H1 (cell line): ENCODE measurements around the gene GAN. TPM values are rescaled to one million over a fixed set of nuclear protein-coding genes. Genes with fewer than 3 reads are reported as not detected.

Experiments
- CTCF ChIA-PET: fragments of 300-600 bp; sonication (Branson Sonifier 250); formaldehyde crosslinking; loops from one replicate; lab custom pipeline; 2021; ENCODE audit not compliant: partially characterized antibody; lab: Charles Lee
- POLR2A ChIA-PET: fragments of 300-600 bp; sonication (Branson Sonifier 250); formaldehyde crosslinking; loops from one replicate; lab custom pipeline; 2021; ENCODE audit warnings: inconsistent platforms; ENCODE audit not compliant: partially characterized antibody; lab: Charles Lee
- DNase-seq, 2 experiments: peaks; one replicate each; pipeline versions ENCODE4 v3.0.0 to v3.0.0-alpha.2; 2010 to 2022; ENCODE audit warnings: low spot score in 2 of 2, low read depth in 1 of 2, mixed read lengths in 1 of 2
- FAIRE-seq: peaks from 2 replicates; lab custom pipeline; 2011; peaks lifted over from hg19 to GRCh38; lab: Jason Lieb, UNC
- H2AFZ ChIP-seq: 2 replicates; pipeline ENCODE4 v1.8.1; 2012; ENCODE audit warnings: low read length, inconsistent platforms
- H2AK5ac ChIP-seq: 2 replicates; pipeline ENCODE4 v1.6.1; 2013; ENCODE audit warnings: low read depth, low read length
- H2BK120ac ChIP-seq: replicated peaks from 2 replicates; pipeline ENCODE3; 2013; ENCODE audit warnings: low read depth, low read length, inconsistent platforms
- H2BK12ac ChIP-seq: 2 replicates; pipeline ENCODE4 v1.6.1; 2013; ENCODE audit warnings: low read depth, low read length
- H2BK15ac ChIP-seq: 2 replicates; pipeline ENCODE4 v1.6.1; 2013; ENCODE audit warnings: low read length
- H2BK20ac ChIP-seq: 2 replicates; pipeline ENCODE4 v1.6.1; 2013; ENCODE audit warnings: low read length
- H2BK5ac ChIP-seq: 2 replicates; pipeline ENCODE4 v1.6.1; 2013; ENCODE audit warnings: low read depth, low read length
- H3K14ac ChIP-seq: 2 replicates; pipeline ENCODE4 v1.6.1; 2013; ENCODE audit warnings: inconsistent platforms; ENCODE audit not compliant: insufficient read length
- H3K18ac ChIP-seq: 2 replicates; pipeline ENCODE4 v1.6.1; 2013; ENCODE audit warnings: low read length; ENCODE audit errors: extremely low read depth
- H3K23ac ChIP-seq: 2 replicates; pipeline ENCODE4 v1.6.1; 2013; ENCODE audit warnings: inconsistent platforms; ENCODE audit not compliant: insufficient read length
- H3K23me2 ChIP-seq: 2 replicates; pipeline ENCODE4 v1.6.1; 2013; ENCODE audit warnings: low read depth, low read length
- H3K27ac ChIP-seq: 2 replicates; pipeline ENCODE4 v1.6.1; 2011; ENCODE audit warnings: low read depth, low read length, inconsistent platforms
- H3K27me3 ChIP-seq, 4 experiments: replicated peaks in 1 of 4; 1 replicate in 1 of 4; 2 replicates in 3 of 4; pipeline versions ENCODE4 v1.6.1 to v1.8.1; 2011 to 2013; ENCODE audit warnings: low read length in 3 of 4, mild to moderate bottlenecking in 3 of 4, inconsistent platforms in 2 of 4, mixed read lengths in 2 of 4, moderate library complexity in 1 of 4; ENCODE audit not compliant: control insufficient read depth in 3 of 4, insufficient read depth in 3 of 4; ENCODE audit errors: extremely low read depth in 1 of 4
- H3K36me3 ChIP-seq, 4 experiments: 2 replicates each; pipeline versions ENCODE4 v1.6.1 to v1.8.1; 2011 to 2013; ENCODE audit warnings: mild to moderate bottlenecking in 4 of 4, low read length in 3 of 4, moderate library complexity in 2 of 4, control low read depth in 1 of 4, inconsistent platforms in 1 of 4; ENCODE audit not compliant: insufficient read depth in 4 of 4, control insufficient read depth in 2 of 4
- H3K4ac ChIP-seq: replicated peaks from 2 replicates; pipeline ENCODE3; 2013; ENCODE audit warnings: low read length, low read depth, mixed read lengths, inconsistent platforms; ENCODE audit not compliant: insufficient read length
- H3K4me1 ChIP-seq, 4 experiments: replicated peaks in 1 of 4; 1 replicate in 1 of 4; 2 replicates in 3 of 4; pipeline versions ENCODE4 v1.6.1 to v1.8.1; 2011 to 2013; ENCODE audit warnings: low read length in 3 of 4, inconsistent platforms in 2 of 4, mixed read lengths in 1 of 4; ENCODE audit not compliant: insufficient read depth in 4 of 4, control insufficient read depth in 3 of 4
- H3K4me2 ChIP-seq, 2 experiments: 2 replicates each; pipeline versions ENCODE4 v1.6.1 to v1.8.1; 2011 to 2013; ENCODE audit warnings: low read depth in 2 of 2, low read length in 2 of 2, control low read depth in 1 of 2, inconsistent platforms in 1 of 2, mild to moderate bottlenecking in 1 of 2; ENCODE audit not compliant: insufficient read depth in 1 of 2
- H3K4me3 ChIP-seq, 4 experiments: fragments of 200-600, 300-600 bp in 1 of 4; sonication (generic), shearing (Covaris generic), sonication (Bioruptor Twin) in 1 of 4; 2 replicates each; pipeline versions ENCODE4 v1.5.1 to v1.8.1; 2011 to 2016; ENCODE audit warnings: low read length in 4 of 4, low read depth in 3 of 4, control low read depth in 2 of 4, inconsistent platforms in 2 of 4, mild to moderate bottlenecking in 2 of 4, mixed read lengths in 1 of 4, moderate library complexity in 1 of 4; ENCODE audit not compliant: insufficient read depth in 2 of 4; ENCODE audit errors: extremely low read depth in 1 of 4
- H3K56ac ChIP-seq: replicated peaks from 2 replicates; pipeline ENCODE3; 2013; ENCODE audit warnings: low read depth, mild to moderate bottlenecking, mixed read lengths, low read length, inconsistent platforms; ENCODE audit not compliant: insufficient read length
- H3K79me1 ChIP-seq: 2 replicates; pipeline ENCODE4 v1.6.1; 2013; ENCODE audit warnings: low read depth, low read length, control low read depth
- H3K79me2 ChIP-seq, 2 experiments: 2 replicates each; pipeline versions ENCODE4 v1.6.1 to v1.8.1; 2012 to 2013; ENCODE audit warnings: low read length in 2 of 2, mild to moderate bottlenecking in 2 of 2, inconsistent platforms in 1 of 2; ENCODE audit not compliant: insufficient read depth in 2 of 2, control insufficient read depth in 1 of 2
- H3K9ac ChIP-seq, 4 experiments: replicated peaks in 1 of 4; 1 replicate in 1 of 4; 2 replicates in 3 of 4; pipeline versions ENCODE4 v1.6.1 to v1.8.1; 2011 to 2013; ENCODE audit warnings: low read depth in 3 of 4, low read length in 3 of 4, control low read depth in 2 of 4, mild to moderate bottlenecking in 2 of 4, moderate library complexity in 2 of 4, inconsistent platforms in 1 of 4; ENCODE audit errors: extremely low read depth in 1 of 4
- H3K9me3 ChIP-seq, 2 experiments: 2 replicates each; pipeline versions ENCODE4 v1.6.1 to v1.8.1; 2012 to 2013; ENCODE audit warnings: mild to moderate bottlenecking in 2 of 2, moderate library complexity in 2 of 2, control low read depth in 1 of 2, inconsistent platforms in 1 of 2, low read depth in 1 of 2, low read length in 1 of 2, mixed read lengths in 1 of 2; ENCODE audit not compliant: insufficient read depth in 2 of 2
- H4K20me1 ChIP-seq, 2 experiments: replicated peaks in 1 of 2; 2 replicates each; pipeline versions ENCODE3 to v1.8.1; 2011 to 2013; ENCODE audit warnings: inconsistent platforms in 2 of 2, low read length in 2 of 2, mild to moderate bottlenecking in 1 of 2; ENCODE audit not compliant: insufficient read depth in 2 of 2, control insufficient read depth in 1 of 2
- H4K5ac ChIP-seq: 2 replicates; pipeline ENCODE4 v1.6.1; 2013; ENCODE audit warnings: low read length, low read depth, mixed read lengths, inconsistent platforms; ENCODE audit not compliant: insufficient read length
- H4K8ac ChIP-seq: 2 replicates; pipeline ENCODE4 v1.8.0; 2013; ENCODE audit warnings: mild to moderate bottlenecking, moderate library complexity, low read length, inconsistent platforms; ENCODE audit not compliant: insufficient read depth; ENCODE audit errors: extremely low read depth
- H4K91ac ChIP-seq: replicated peaks from 2 replicates; pipeline ENCODE3; 2013; ENCODE audit warnings: low read length, mixed read lengths, inconsistent platforms; ENCODE audit not compliant: insufficient read length
- CTBP2 ChIP-seq: IDR thresholded peaks from 2 replicates; pipeline ENCODE4 v1.7.0; 2011; ENCODE audit warnings: borderline replicate concordance, mild to moderate bottlenecking, moderate library complexity, mixed read lengths, low read length; ENCODE audit not compliant: insufficient read depth, insufficient read length
- EGR1 ChIP-seq: IDR thresholded peaks from 2 replicates; pipeline ENCODE4 v1.6.1; 2011; ENCODE audit warnings: low read depth, low read length, borderline replicate concordance
- WGBS, 2 experiments: shearing (Covaris generic) in 1 of 2; methylation state at CpG; one replicate each; pipeline versions ENCODE4 v1.1.6 to v1.1.7; 2013 to 2015; ENCODE audit warnings: low lambda C conversion rate in 2 of 2, mixed read lengths in 2 of 2, inconsistent platforms in 1 of 2, low coverage in 1 of 2, missing lambda C conversion rate in 1 of 2; ENCODE audit not compliant: insufficient replicate concordance in 2 of 2, insufficient coverage in 1 of 2, insufficient read length in 1 of 2; ENCODE audit errors: extremely low coverage in 1 of 2, missing lambda C conversion rate in 1 of 2; 5-methylcytosine and 5-hydroxymethylcytosine counted together
- polyA plus RNA-seq, 7 experiments: library from polyadenylated mRNA; depleted of rRNA in 3 of 7; stranded (reverse) in 5 of 7; unstranded in 2 of 7; fragments of >200 nt in 5 of 7; fragments of 200-250 nt in 2 of 7; gene quantifications; 1 replicate in 5 of 7; 2 replicates in 1 of 7; 4 replicates in 1 of 7; pipeline versions ENCODE4 v1.2.1 to v1.2.3, GENCODE V29; 2011 to 2013; ENCODE audit warnings: missing spikeins in 2 of 7, mixed read lengths in 2 of 7
- total RNA-seq: library from RNA; stranded (reverse); fragmentation: NEBNext Ultra II Directional; extraction: Animal tissue kit (Norgen Biotek cat#: 25700); gene quantifications from 2 replicates; pipeline ENCODE4 v1.2.1, GENCODE V29; 2021

GAN gene
- total and polyA plus RNA-seq, 2 of the 8 experiments (the other 6 are each of a cell fraction or from before 2014, with no cell fraction given) = 4.5 to 23.9 TPM

GRCh38 chr16:81390840-81391239 lies 76.1 kb downstream of the GAN start:
- Histone ChIP-seq H3K9ac (no peak overlapping the region), H3K23me2 (no peaks in the 10 kb centered on the region), H2AFZ (no peak overlapping the region), H3K27ac (no peak overlapping the region), H3K56ac (no peak overlapping the region), H3K18ac (no peak overlapping the region), H2BK20ac (no peak overlapping the region), H2BK15ac (no peak overlapping the region), H3K14ac (no peak overlapping the region), H4K20me1 (peaks cover 0 to 1% of the 10 kb centered on the region in 2 experiments), H2AK5ac (no peak overlapping the region), H2BK5ac (no peak overlapping the region), H2BK120ac (no peak overlapping the region), H4K5ac (no peak overlapping the region), H3K4me3 (no peak overlapping the region), H3K79me1 (no peaks in the 10 kb centered on the region), H4K91ac (no peak overlapping the region), H3K9me3 (no peaks in the 10 kb centered on the region), H3K27me3 (no peaks in the 10 kb centered on the region), H3K36me3 (peaks cover 0 to 6% (median 2%) of the 10 kb centered on the region in 4 experiments; a peak in 3 of 8 replicates), H2BK12ac (no peak overlapping the region), H3K4me1 (no peaks in the 10 kb centered on the region), H3K4ac (no peak overlapping the region), H3K79me2 (no peaks in the 10 kb centered on the region; a peak in 1 of 4 replicates), H3K23ac (no peak overlapping the region), H3K4me2 (no peak overlapping the region), H4K8ac (no peak overlapping the region)
- FAIRE-seq (no peak), DNase-seq (no peak)
- POLR2A ChIA-PET = interaction anchor here (1.4 kb wide), 1 partner anchor 13 kb away, joined by 3 read pairs; no protein-coding TSS in a partner anchor
- WGBS, 2 experiments = 92% methylated on average over 10 of the region's 10 CpGs; no CpG with 5 or more reads in 1 of the 2 experiments
- CTCF ChIA-PET = interaction anchor here (0.7 to 1.0 kb wide), 2 partner anchors 24 to 25 kb away, joined by 3 read pairs; no protein-coding TSS in a partner anchor
- TF ChIP-seq EGR1 = no peak
- TF ChIP-seq CTBP2 = no peak
